A549 (cell line): ENCODE results near the gene COMMD9.

ENCODE experiments used
- CBX2 ChIP-seq: fragments of 200-600 bp; sonication (generic); IDR thresholded peaks from 2 replicates; pipeline ENCODE4 v1.6.1; 2016; ENCODE audit warnings: low read depth, mild to moderate bottlenecking, borderline replicate concordance
- CBX8 ChIP-seq: fragments of 200-600 bp; sonication (generic); IDR thresholded peaks from 2 replicates; pipeline ENCODE4 v1.6.1; 2016
- CEBPB ChIP-seq, 2 experiments: fragments of >200 bp in 1 of 2; sonication (Bioruptor Twin) in 1 of 2; formaldehyde crosslinking in 1 of 2; IDR thresholded peaks; 2 replicates each; pipeline ENCODE4 v1.6.1; 2012 to 2016
- ELK1 ChIP-seq: fragments of 150-350 bp; IDR thresholded peaks from 2 replicates; pipeline ENCODE4 v1.6.1; 2014; ENCODE audit warnings: low read depth, mild to moderate bottlenecking, low read length
- ESRRA ChIP-seq: fragments of 150-350 bp; IDR thresholded peaks from 2 replicates; pipeline ENCODE4 v1.6.1; 2014; ENCODE audit warnings: mild to moderate bottlenecking, low read length, borderline replicate concordance
- MAX ChIP-seq: IDR thresholded peaks from 2 replicates; pipeline ENCODE4 v1.6.1; 2012
- MAZ ChIP-seq: fragments of 150-350 bp; IDR thresholded peaks from 2 replicates; pipeline ENCODE4 v1.6.1; 2014; ENCODE audit warnings: antibody characterized with exemption, low read depth, low read length, borderline replicate concordance
- NFE2L2 ChIP-seq: fragments of 150-350 bp; conservative IDR thresholded peaks from 2 replicates; pipeline ENCODE4 v1.6.1; 2014; ENCODE audit warnings: low read length
- POLR2A ChIP-seq: IDR thresholded peaks from 2 replicates; pipeline ENCODE4 v1.6.1; 2012; ENCODE audit warnings: mild to moderate bottlenecking, low read length
- ZFP36 ChIP-seq: fragments of 450-650 bp; IDR thresholded peaks from 2 replicates; pipeline ENCODE4 v1.6.1; 2014; ENCODE audit warnings: borderline replicate concordance; ENCODE audit not compliant: partially characterized antibody
- TF ChIP-seq, protein P1 (sequence below): fragments of >200 bp; sonication (Bioruptor Twin); formaldehyde crosslinking; IDR thresholded peaks from 3 replicates; pipeline ENCODE4 v1.5.1; 2016
- TF ChIP-seq, protein P2 (sequence below): fragments of 450-650 bp; IDR thresholded peaks from 2 replicates; pipeline ENCODE4 v1.6.1; 2014; ENCODE audit warnings: antibody characterized with exemption

GRCh38 chr11:36288442-36289225 lies 590 bp downstream of the COMMD9 start:
- no peak for TF ChIP-seq ESRRA
- no peak for TF ChIP-seq NFE2L2
- TF ChIP-seq CEBPB (IDR thresholded peaks at IDR 0.05), result peak; percentile 13 to 70; a peak in 1 of 4 replicates
- TF ChIP-seq, protein P1, sequence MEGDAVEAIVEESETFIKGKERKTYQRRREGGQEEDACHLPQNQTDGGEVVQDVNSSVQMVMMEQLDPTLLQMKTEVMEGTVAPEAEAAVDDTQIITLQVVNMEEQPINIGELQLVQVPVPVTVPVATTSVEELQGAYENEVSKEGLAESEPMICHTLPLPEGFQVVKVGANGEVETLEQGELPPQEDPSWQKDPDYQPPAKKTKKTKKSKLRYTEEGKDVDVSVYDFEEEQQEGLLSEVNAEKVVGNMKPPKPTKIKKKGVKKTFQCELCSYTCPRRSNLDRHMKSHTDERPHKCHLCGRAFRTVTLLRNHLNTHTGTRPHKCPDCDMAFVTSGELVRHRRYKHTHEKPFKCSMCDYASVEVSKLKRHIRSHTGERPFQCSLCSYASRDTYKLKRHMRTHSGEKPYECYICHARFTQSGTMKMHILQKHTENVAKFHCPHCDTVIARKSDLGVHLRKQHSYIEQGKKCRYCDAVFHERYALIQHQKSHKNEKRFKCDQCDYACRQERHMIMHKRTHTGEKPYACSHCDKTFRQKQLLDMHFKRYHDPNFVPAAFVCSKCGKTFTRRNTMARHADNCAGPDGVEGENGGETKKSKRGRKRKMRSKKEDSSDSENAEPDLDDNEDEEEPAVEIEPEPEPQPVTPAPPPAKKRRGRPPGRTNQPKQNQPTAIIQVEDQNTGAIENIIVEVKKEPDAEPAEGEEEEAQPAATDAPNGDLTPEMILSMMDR, result no peak
- no peak for TF ChIP-seq CBX2
- TF ChIP-seq, protein P2, sequence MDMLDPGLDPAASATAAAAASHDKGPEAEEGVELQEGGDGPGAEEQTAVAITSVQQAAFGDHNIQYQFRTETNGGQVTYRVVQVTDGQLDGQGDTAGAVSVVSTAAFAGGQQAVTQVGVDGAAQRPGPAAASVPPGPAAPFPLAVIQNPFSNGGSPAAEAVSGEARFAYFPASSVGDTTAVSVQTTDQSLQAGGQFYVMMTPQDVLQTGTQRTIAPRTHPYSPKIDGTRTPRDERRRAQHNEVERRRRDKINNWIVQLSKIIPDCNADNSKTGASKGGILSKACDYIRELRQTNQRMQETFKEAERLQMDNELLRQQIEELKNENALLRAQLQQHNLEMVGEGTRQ, result no peak
- no peak for TF ChIP-seq MAX
- no peak for TF ChIP-seq POLR2A
- no peak for TF ChIP-seq MAZ
- TF ChIP-seq CBX8, result no peak
- TF ChIP-seq ZFP36, result no peak
- TF ChIP-seq ELK1, result no peak
